Gastroesophageal sphincter (tissue), 4 donors: Measurements from ENCODE around the gene SEL1L2. TPM values are rescaled to one million over a fixed set of nuclear protein-coding genes. Genes with fewer than 3 reads are reported as not detected.
A peak's percentile ranks its signal among the peaks of the same experiment; 100 is the strongest.

Experiments
- ATAC-seq: fragments of 150-250 bp; one replicate; pipeline ENCODE4 v1.9.1; 2016; ENCODE audit warnings: mild to moderate bottlenecking, moderate library complexity
- H3K27ac ChIP-seq, 4 donors: fragments of 200-600 bp; sonication (generic) in 3 of 4; 1 replicate in 3 of 4; 2 replicates in 1 of 4; pipeline ENCODE4 v1.5.1; 2016 to 2019
- H3K27me3 ChIP-seq: fragments of 200-600 bp; sonication (generic); one replicate; pipeline ENCODE4 v1.5.1; 2019
- H3K36me3 ChIP-seq, 2 donors: fragments of 200-600 bp; sonication (generic); one replicate each; pipeline ENCODE4 v1.5.1; 2019; ENCODE audit warnings: control low read depth in 1 of 2
- H3K4me1 ChIP-seq, 3 donors: fragments of 200-600 bp; sonication (generic); 1 replicate in 2 of 3; 2 replicates in 1 of 3; pipeline ENCODE4 v1.5.1; 2016 to 2019; ENCODE audit warnings: control low read depth in 2 of 3
- H3K4me3 ChIP-seq, 2 donors: fragments of 200-600 bp; sonication (generic); one replicate each; pipeline ENCODE4 v1.5.1; 2019; ENCODE audit warnings: mild to moderate bottlenecking in 1 of 2, moderate library complexity in 1 of 2
- H3K9me3 ChIP-seq, 3 donors: fragments of 200-600 bp; sonication (generic); one replicate each; pipeline ENCODE4 v1.5.1; 2017 to 2019; ENCODE audit warnings: control low read depth in 2 of 3
- EP300 ChIP-seq: sonication (generic); formaldehyde crosslinking; IDR thresholded peaks from one replicate; pipeline ENCODE4 v1.6.1; 2017; ENCODE audit warnings: antibody characterized with exemption, mild to moderate bottlenecking
- POLR2A ChIP-seq, 2 donors: fragments of 450-650 bp; IDR thresholded peaks; one replicate each; pipeline ENCODE4 v1.6.1; 2017; ENCODE audit warnings: antibody characterized with exemption in 2 of 2, mild to moderate bottlenecking in 2 of 2, moderate library complexity in 1 of 2
- POLR2AphosphoS5 ChIP-seq: sonication (generic); formaldehyde crosslinking; IDR thresholded peaks from one replicate; pipeline ENCODE4 v1.6.1; 2017; ENCODE audit warnings: antibody characterized with exemption
- WGBS, 2 donors: methylation state at CpG; one replicate each; pipeline ENCODE4 v1.1.5; 2018; ENCODE audit warnings: low coverage in 1 of 2; 5-methylcytosine and 5-hydroxymethylcytosine counted together
- total RNA-seq, 4 donors: library from RNA; depleted of rRNA; stranded (reverse); fragments of >200 nt; gene quantifications; one replicate each; pipeline ENCODE4 v1.1.0, GENCODE V29; 2016
- TF ChIP-seq, protein P1 (sequence below), 4 experiments: fragments of 200-600 bp in 2 of 4; fragments of 450-650 bp in 2 of 4; sonication (generic) in 1 of 4; IDR thresholded peaks; one replicate each; pipeline ENCODE4 v1.5.1; 2017 to 2019; ENCODE audit warnings: antibody characterized with exemption in 4 of 4, mild to moderate bottlenecking in 2 of 4, moderate library complexity in 2 of 4

The SEL1L2 gene
- total RNA-seq, 4 donors from 2014 or later, result not detected

DNA sequence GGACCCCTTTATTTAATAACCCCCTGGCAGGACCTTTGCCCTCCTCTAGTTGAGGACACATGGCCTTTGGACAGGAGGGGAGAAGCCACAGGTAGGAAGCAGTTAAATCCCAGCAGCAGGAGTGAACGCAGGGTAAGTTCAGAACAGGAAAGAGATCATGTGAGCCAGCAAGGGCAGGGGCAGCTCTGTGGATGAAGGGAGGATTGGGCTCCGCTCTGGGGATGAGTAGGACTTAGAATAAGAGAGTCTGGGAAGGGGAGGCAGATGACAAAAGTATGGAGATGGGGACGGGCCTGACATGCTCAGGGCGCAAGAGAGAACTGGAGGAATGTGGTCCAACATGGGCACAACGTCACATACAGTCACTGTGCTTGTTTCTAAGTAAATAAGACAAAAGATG, 116.6 kb downstream of the SEL1L2 start:
- H3K36me3 ChIP-seq, result no peaks in the 10 kb centered on the region
- TF ChIP-seq, protein P1, sequence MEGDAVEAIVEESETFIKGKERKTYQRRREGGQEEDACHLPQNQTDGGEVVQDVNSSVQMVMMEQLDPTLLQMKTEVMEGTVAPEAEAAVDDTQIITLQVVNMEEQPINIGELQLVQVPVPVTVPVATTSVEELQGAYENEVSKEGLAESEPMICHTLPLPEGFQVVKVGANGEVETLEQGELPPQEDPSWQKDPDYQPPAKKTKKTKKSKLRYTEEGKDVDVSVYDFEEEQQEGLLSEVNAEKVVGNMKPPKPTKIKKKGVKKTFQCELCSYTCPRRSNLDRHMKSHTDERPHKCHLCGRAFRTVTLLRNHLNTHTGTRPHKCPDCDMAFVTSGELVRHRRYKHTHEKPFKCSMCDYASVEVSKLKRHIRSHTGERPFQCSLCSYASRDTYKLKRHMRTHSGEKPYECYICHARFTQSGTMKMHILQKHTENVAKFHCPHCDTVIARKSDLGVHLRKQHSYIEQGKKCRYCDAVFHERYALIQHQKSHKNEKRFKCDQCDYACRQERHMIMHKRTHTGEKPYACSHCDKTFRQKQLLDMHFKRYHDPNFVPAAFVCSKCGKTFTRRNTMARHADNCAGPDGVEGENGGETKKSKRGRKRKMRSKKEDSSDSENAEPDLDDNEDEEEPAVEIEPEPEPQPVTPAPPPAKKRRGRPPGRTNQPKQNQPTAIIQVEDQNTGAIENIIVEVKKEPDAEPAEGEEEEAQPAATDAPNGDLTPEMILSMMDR (IDR thresholded peaks at IDR 0.05), result no peak
- no peak for TF ChIP-seq POLR2AphosphoS5
- no peak for TF ChIP-seq EP300
- TF ChIP-seq POLR2A (IDR thresholded peaks at IDR 0.05), result no peak
- 66 to 100% methylated on average over 1 to 5 of the region's 5 CpGs for WGBS, 2 donors
- H3K9me3 ChIP-seq, result no peaks in the 10 kb centered on the region
- H3K4me3 ChIP-seq, result no peak overlapping the region
- no peak for ATAC-seq
- peaks cover 0 to 32% (median 0%) of the 10 kb centered on the region in 3 donors for H3K4me1 ChIP-seq
- H3K27ac ChIP-seq, result no peak overlapping the region
- H3K27me3 ChIP-seq, result no peaks in the 10 kb centered on the region

DNA sequence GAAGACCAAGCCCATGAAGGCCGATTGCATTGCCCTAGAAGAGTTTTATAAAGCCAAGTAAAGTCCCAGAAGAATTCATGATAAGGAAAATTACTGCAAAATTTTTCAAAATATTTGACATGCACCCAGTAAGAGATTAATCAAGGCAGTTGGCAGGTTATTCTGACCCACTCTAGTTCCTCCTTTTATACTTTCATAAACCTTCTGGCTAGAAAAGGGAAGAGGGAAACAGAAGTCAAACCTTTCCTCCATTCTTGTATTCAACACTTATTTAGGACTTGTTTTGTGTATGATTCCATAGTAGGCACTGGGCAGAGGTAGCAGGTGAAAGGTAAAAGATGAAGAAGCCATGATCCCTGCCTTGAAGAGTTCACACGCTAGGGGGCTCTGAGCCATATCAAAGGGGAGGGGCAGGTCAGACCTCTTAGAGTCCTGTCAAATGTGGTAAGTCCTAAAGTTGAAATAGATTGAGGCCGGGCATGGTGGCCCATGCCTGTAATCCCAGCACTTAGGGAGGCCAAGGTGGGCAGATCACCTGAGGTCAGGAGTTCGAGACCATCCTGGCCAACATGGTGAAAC, 120.2 kb downstream of the SEL1L2 start:
- WGBS, 2 donors, result 70 to 77% methylated on average over 2 to 4 of the region's 4 CpGs
- H3K27ac ChIP-seq, result no peak overlapping the region
- no peaks in the 10 kb centered on the region for H3K27me3 ChIP-seq
- no peak for ATAC-seq
- no peaks in the 10 kb centered on the region for H3K36me3 ChIP-seq
- no peak overlapping the region for H3K4me3 ChIP-seq
- TF ChIP-seq, protein P1 (IDR thresholded peaks at IDR 0.05), result no peak
- no peak for TF ChIP-seq EP300
- TF ChIP-seq POLR2A (IDR thresholded peaks at IDR 0.05), result no peak
- TF ChIP-seq POLR2AphosphoS5, result no peak
- peaks cover 6 to 37% (median 8%) of the 10 kb centered on the region in 3 donors for H3K4me1 ChIP-seq
- no peaks in the 10 kb centered on the region for H3K9me3 ChIP-seq

DNA sequence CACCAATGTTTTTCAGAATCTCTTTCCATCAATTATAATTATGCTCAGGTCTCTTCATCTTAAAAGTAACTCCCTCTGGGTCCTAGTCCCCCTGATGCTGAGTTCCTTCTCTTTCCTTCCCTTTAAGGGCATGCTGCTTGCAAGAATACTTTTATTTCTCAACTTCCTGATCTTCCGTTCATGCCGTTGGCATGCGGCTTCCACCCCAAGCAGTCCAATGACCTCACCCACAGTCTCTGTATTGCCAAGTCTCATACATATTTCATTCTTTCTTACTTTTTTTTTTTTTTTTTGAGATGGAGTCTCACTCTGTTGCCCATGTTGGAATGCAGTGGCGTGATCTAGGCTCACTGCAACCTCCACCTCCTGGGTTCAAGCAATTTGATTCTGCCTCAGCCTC, 122.1 kb downstream of the SEL1L2 start:
- H3K27me3 ChIP-seq, result no peaks in the 10 kb centered on the region
- no peaks in the 10 kb centered on the region for H3K36me3 ChIP-seq
- H3K27ac ChIP-seq, result peak overlapping the region in 3 of 4 donors; percentile 56 to 77 (median 76)
- WGBS, 2 donors, result 46 to 53% methylated on average over 3 to 4 of the region's 4 CpGs
- peaks cover 6 to 43% (median 8%) of the 10 kb centered on the region in 3 donors for H3K4me1 ChIP-seq
- TF ChIP-seq POLR2AphosphoS5 (peak; percentile 80), POLR2A (IDR thresholded peaks at IDR 0.05) (no peak), EP300 (no peak)
- TF ChIP-seq, protein P1 (IDR thresholded peaks at IDR 0.05), result no peak
- no peak overlapping the region for H3K4me3 ChIP-seq
- peak; percentile 47 for ATAC-seq
- no peaks in the 10 kb centered on the region for H3K9me3 ChIP-seq

DNA sequence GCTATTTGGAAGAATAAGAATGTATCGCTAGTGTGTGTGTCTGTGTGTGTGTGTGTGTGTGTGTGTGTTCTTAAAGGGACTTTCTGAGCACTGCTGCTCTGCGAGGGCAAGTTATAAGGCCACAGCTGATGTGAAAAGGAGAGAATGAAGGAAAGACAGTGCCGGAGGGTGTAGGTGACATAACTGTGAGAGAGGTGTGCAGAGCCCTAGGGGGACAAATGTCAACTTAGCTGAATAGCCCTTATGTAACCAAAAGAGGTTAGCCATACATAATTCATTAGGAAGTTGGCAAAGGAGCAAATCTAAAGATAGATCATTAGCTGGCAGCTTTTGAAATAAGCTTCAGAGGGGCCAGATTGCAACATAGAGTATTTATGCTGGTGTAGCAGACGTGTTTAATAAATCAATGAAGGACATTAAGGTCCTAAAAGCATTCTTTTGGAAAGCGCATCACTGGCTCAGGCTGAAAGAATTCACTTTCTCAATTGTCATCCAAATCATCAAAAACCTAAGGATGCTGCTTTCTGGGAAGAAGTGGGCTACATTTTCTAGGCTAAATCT, 124.5 kb downstream of the SEL1L2 start:
- Histone ChIP-seq H3K27me3 (no peaks in the 10 kb centered on the region), H3K9me3 (no peaks in the 10 kb centered on the region), H3K27ac (peak overlapping the region; percentile 39 to 80 (median 76)), H3K4me3 (no peak overlapping the region), H3K4me1 (peaks cover 6 to 43% (median 8%) of the 10 kb centered on the region in 3 donors), H3K36me3 (no peaks in the 10 kb centered on the region)
- ATAC-seq, result peak; percentile 85
- TF ChIP-seq POLR2AphosphoS5, result peak; percentile 95
- TF ChIP-seq, protein P1 (IDR thresholded peaks at IDR 0.05), result no peak
- WGBS, 2 donors, result 8 to 10% methylated on average over 3 to 5 of the region's 5 CpGs

DNA sequence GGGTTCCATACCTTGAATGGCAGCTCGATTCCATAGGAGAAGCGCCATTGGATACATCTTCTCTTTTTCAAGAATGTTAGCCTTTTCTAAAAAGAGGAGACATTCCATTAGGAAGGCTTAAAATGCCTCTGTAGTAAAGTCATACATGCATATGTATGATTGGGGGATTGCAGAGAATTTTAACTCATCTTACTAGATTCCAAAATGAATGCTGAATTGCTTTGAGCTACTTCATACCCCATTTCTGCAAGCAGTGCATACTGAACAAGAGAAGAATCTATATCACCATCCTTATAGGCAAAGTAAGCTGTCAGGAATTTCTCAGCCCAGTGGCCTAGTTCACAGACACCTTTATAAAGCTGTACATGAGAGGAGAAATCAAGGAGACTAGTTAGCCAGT, 125.3 kb downstream of the SEL1L2 start:
- no peaks in the 10 kb centered on the region for H3K27me3 ChIP-seq
- peaks cover 6 to 41% (median 8%) of the 10 kb centered on the region in 3 donors for H3K4me1 ChIP-seq
- TF ChIP-seq POLR2A (IDR thresholded peaks at IDR 0.05) (no peak), EP300 (no peak), POLR2AphosphoS5 (no peak)
- TF ChIP-seq, protein P1 (IDR thresholded peaks at IDR 0.05), result no peak
- 84 to 100% methylated on average over 2 of the region's 2 CpGs for WGBS, 2 donors
- H3K36me3 ChIP-seq, result no peaks in the 10 kb centered on the region
- no peak overlapping the region for H3K4me3 ChIP-seq
- peak overlapping the region; percentile 39 to 80 (median 76) for H3K27ac ChIP-seq
- ATAC-seq, result no peak
- no peaks in the 10 kb centered on the region for H3K9me3 ChIP-seq
